Spinal cord (tissue), 10 donors: ENCODE data around the gene HSPBP1. TPM values are rescaled to one million over a fixed set of nuclear protein-coding genes. Genes with fewer than 3 reads are reported as not detected.
A peak's percentile ranks its signal among the peaks of the same experiment; 100 is the strongest.

ENCODE experiments used
- DNase-seq, 6 donors: peaks; one replicate each; pipeline versions ENCODE4 v3.0.0 to v3.0.0-alpha.2; 2013 to 2015; ENCODE audit warnings: low spot score in 6 of 6, low read depth in 4 of 6
- H3K27ac ChIP-seq: one replicate; pipeline ENCODE4 v1.5.1; 2013; ENCODE audit warnings: low read depth, low read length, control low read depth
- H3K27me3 ChIP-seq: one replicate; pipeline ENCODE4 v1.6.1; 2013; ENCODE audit warnings: low read length; ENCODE audit not compliant: control insufficient read depth, insufficient read depth
- H3K36me3 ChIP-seq: one replicate; pipeline ENCODE4 v1.6.1; 2013; ENCODE audit warnings: low read length; ENCODE audit not compliant: control insufficient read depth, insufficient read depth
- H3K4me1 ChIP-seq: one replicate; pipeline ENCODE4 v1.6.1; 2013; ENCODE audit warnings: low read length; ENCODE audit not compliant: control insufficient read depth, insufficient read depth
- H3K4me3 ChIP-seq: one replicate; pipeline ENCODE4 v1.5.1; 2013; ENCODE audit warnings: low read depth, low read length, control low read depth
- H3K9me3 ChIP-seq: one replicate; pipeline ENCODE4 v1.6.1; 2013; ENCODE audit warnings: low read length; ENCODE audit not compliant: control insufficient read depth, insufficient read depth
- WGBS: methylation state at CpG from one replicate; pipeline ENCODE4 v1.1.5; 2013; ENCODE audit warnings: missing lambda C conversion rate; ENCODE audit not compliant: insufficient coverage; 5-methylcytosine and 5-hydroxymethylcytosine counted together
- polyA plus RNA-seq, 2 donors: library from polyadenylated mRNA; unstranded; fragments of 120-200 nt; gene quantifications; one replicate each; pipeline ENCODE4 v1.2.1, GENCODE V29; 2013; ENCODE audit not compliant: insufficient read length in 2 of 2
- total RNA-seq, 2 donors: library from RNA; depleted of rRNA in 1 of 2; stranded (reverse); fragments of 120-200 nt in 1 of 2; fragments of >200 nt in 1 of 2; gene quantifications; one replicate each; pipeline versions ENCODE4 v1.2.3 to v1.2.4, GENCODE V29; 2013 to 2014
- donor health status: healthy.

The HSPBP1 gene
- total and polyA plus RNA-seq, 4 donors, result 19.6 to 71.4 (median 46.1) TPM

DNA sequence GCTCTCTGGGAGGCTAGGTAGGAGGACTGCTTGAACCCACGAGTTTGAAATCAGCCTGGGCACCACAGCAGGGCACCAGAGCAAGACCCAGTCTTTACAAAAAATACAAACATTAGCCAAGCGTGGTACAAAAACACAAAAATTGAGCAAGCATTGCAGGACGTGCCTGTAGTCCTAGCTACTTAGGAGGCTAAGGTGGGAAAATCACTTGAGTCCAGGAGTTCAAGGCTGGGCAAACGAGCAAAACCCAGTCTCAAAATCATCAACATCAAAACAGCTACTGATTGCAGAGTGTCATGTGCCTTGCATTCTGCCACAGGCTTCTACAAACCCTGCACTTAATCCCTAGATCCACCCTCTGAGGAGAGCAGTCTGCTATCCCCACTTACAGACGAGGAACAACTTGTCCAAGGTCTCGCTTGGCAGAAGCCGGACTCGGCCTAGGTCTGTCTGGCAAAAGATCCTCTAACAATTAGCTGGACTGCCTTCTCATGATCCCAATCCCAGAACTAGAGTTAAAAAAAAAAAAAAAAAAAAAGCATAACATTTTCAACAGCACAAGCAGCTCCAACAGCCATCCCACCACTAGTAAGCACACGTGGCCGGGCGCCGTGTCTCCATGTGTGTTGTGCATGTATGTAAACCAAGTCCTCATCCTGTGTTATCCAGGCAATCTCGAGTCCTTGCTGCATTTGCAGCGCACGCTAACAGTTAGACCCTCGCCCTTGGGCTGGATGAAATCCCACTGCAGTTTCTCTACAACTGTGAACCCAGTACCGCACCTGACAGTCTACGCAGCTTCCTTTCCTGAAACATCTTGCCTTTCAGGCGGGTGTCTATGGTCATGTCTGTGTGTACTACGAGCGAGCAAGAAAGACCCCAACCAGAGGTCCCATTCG is 23.1 kb downstream of the HSPBP1 start:
- Histone ChIP-seq H3K36me3 (peaks cover 42% of the 10 kb centered on the region), H3K27me3 (no peaks in the 10 kb centered on the region), H3K4me1 (peaks cover 50% of the 10 kb centered on the region), H3K4me3 (peak overlapping the region; percentile 75), H3K27ac (no peak overlapping the region), H3K9me3 (no peaks in the 10 kb centered on the region)
- DNase-seq, result no peak
- 72% methylated on average over 13 of the region's 22 CpGs for WGBS

DNA sequence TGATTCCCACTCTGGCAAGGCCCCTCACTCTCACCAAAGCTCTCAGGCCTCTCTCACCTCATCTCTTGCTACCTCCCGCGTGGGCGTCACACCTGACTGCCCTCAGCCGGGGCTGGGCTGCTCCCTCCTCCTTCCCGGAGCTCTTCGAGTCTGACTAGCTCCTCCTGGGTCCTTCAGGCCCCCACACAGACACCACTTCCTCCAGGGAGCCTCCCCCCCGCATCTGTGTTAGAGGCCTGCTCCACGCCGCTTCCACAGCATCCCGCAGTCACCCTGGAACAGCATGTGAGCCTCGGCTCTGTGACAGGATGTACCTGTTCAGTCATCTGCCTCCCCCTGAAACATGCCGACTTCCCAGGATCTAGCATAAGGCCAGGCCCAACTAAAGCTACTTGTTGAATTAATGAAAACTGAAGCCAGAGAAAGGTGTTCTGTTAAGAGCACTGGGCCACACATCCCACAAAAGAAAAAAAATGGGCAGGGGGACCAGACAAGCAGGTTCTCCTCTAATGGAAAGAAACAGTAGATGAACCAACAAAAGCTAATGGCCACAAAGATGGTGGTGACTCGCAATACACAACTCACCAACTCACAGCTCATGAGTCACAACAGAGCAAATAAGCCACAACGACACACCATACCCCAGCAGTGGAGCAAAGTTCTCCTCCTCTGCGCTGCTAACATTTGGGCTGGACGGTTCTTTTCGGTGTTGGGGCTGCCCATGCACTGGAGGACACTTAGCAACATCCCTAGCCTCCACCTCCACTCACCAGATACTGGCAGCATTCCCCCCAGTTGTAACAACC is 24.1 kb downstream of the HSPBP1 start:
- peaks cover 47% of the 10 kb centered on the region for H3K36me3 ChIP-seq
- H3K4me3 ChIP-seq, result no peak overlapping the region
- H3K27me3 ChIP-seq, result no peaks in the 10 kb centered on the region
- WGBS, result 73% methylated on average over 17 of the region's 17 CpGs
- H3K9me3 ChIP-seq, result no peaks in the 10 kb centered on the region
- no peak overlapping the region for H3K27ac ChIP-seq
- H3K4me1 ChIP-seq, result peaks cover 50% of the 10 kb centered on the region
- no peak for DNase-seq

DNA sequence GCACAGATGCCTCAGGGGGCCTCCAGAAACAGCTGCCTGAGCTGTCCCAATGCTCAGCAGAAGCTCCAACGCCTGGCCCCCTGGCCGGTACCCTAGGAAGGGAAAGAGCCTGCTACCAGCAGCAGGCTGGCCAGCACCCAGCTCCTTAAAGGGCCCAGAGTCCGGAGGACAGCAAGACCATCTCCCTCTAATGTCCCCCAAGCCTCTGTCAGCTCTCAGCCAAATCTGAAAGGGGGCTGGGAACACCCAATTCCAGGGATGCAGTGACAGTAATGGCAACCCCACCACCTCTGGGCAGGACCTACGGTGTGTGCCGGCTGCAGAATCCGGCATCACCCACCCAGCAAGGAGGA is 25.3 kb downstream of the HSPBP1 start:
- H3K4me3 ChIP-seq, result no peak overlapping the region
- H3K9me3 ChIP-seq, result no peaks in the 10 kb centered on the region
- DNase-seq, result no peak
- H3K27me3 ChIP-seq, result no peaks in the 10 kb centered on the region
- no peak overlapping the region for H3K27ac ChIP-seq
- WGBS, result 73% methylated on average over 6 of the region's 6 CpGs
- H3K4me1 ChIP-seq, result peaks cover 44% of the 10 kb centered on the region
- peaks cover 60% of the 10 kb centered on the region for H3K36me3 ChIP-seq

DNA sequence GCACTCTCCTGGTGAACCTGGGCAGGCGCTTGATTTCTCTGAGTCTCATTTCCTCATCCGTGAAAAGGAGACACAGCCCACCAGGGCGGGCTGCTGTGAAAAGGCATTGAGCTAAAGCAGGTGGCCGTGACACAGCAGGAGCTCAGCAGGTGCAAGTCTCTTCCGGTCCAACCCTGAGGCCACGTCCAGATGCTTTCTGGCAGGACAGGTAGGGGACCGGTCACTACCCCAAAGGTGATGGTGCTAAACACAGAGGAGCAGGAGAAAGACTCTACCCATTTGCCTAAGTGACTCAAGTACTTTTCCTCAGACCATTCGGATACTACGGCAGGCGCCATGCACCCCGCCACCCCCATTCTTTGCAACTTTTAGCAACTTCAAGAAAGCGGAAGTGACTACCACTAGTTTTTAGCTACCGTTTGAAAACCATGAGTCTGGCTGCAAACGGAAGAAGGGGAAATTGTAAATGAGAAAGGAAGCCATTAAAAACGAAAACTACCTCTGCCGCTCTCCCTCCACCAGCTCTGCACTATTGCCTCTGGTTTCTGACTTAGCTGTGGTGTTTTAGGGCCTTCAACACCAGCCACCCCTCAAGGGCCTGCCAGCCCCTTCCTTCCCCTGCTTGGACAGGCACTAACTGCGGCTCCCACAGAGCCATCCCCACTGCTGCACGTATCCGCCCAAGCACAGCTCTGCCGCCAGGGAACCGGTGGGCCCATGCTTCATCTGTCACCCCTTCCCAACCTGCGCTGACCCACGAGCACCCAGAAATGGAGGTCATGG is 25.9 kb downstream of the HSPBP1 start:
- 68% methylated on average over 13 of the region's 23 CpGs for WGBS
- H3K4me1 ChIP-seq, result peaks cover 40% of the 10 kb centered on the region

DNA sequence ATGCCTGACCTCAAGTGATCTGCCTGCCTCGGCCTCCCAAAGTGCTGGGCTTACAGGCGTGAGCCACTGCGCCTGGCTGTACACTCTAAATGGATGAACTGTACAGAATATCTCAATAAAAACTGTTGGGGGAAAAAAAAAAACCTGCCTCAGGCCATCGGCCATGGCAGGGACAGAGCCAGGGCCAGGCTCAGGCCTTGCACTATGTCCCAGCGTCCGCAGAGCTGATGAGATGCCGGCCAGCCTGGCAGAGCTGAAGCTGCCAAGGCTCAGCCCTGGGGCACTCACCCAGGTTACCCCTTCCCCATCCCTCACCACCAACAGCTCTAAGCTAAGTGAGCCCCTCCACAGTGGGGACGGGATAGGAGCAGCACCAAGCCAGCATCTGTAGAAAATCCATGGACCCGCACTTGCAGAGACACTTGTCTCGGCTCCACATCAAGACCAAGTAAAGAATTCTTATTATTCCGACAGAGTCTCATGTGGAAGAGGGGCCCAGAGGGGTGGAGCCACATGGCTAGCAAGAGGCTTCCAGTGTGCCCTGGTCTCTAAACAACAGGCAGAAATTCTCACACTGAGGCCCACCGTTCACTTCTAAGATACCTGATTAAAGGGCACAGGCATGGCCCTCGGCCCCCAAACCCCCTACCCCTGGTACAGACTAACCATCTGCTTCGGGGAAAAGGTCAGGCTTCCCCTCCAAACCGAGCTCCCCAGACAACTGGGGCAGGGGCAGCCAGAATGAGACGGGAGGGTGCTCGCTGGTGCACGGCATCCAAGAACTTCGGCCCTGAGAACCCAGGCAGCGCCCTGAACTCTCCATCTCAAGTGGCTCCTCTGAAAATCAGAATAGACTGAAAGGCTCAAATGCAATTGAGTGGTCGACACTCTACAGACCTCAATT is 26.9 kb downstream of the HSPBP1 start:
- H3K36me3 ChIP-seq, result peaks cover 72% of the 10 kb centered on the region
- H3K27me3 ChIP-seq, result no peaks in the 10 kb centered on the region
- peaks cover 39% of the 10 kb centered on the region for H3K4me1 ChIP-seq
- DNase-seq, result no peak
- no peak overlapping the region for H3K27ac ChIP-seq
- H3K9me3 ChIP-seq, result no peaks in the 10 kb centered on the region
- no peak overlapping the region for H3K4me3 ChIP-seq
- 87% methylated on average over 16 of the region's 21 CpGs for WGBS

More for the DNA sequence above, 25.9 kb downstream of the HSPBP1 start:
- DNase-seq, result no peak
- H3K36me3 ChIP-seq, result peaks cover 62% of the 10 kb centered on the region
- H3K27ac ChIP-seq, result no peak overlapping the region
- H3K4me3 ChIP-seq, result no peak overlapping the region
- no peaks in the 10 kb centered on the region for H3K9me3 ChIP-seq
- no peaks in the 10 kb centered on the region for H3K27me3 ChIP-seq

DNA sequence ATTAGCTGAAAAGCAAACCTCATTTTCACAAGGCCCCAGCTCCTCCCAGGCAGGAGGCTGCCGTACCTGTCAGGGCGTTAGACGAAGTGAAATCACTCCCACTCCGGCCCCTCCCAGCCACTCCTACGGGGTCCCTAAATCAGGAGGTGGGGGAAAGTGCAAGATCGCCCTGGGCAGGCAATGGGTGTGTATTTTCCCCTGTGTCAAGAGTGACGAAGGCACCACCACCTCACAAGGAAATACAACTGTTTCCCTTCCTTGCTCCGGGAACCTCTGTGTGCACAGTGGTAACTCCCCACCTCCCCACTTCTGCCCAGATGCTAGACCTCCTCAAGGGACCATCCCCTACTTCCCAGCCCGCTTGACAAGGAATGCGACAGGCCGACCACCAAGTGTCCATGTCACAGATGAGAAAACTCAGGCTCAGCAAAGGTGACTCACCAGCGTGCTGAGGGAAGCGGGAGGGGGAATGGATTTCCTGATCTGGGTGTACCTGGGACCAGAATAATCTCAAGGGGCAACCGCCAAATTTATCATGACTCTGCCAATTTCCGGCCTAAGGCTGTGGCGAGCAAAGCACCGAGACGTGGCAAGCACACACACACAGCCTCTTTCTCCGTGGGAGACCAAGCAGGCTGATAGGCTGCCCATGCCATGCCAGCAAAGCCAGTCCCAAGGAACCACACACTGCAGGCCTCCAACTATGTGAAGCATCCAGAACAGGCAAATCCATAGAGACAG is 28.4 kb downstream of the HSPBP1 start:
- H3K9me3 ChIP-seq, result no peaks in the 10 kb centered on the region
- no peaks in the 10 kb centered on the region for H3K27me3 ChIP-seq
- WGBS, result 81% methylated on average over 12 of the region's 19 CpGs
- no peak for DNase-seq
- peaks cover 81% of the 10 kb centered on the region for H3K36me3 ChIP-seq
- no peak overlapping the region for H3K4me3 ChIP-seq
- no peak overlapping the region for H3K27ac ChIP-seq
- H3K4me1 ChIP-seq, result peaks cover 24% of the 10 kb centered on the region

DNA sequence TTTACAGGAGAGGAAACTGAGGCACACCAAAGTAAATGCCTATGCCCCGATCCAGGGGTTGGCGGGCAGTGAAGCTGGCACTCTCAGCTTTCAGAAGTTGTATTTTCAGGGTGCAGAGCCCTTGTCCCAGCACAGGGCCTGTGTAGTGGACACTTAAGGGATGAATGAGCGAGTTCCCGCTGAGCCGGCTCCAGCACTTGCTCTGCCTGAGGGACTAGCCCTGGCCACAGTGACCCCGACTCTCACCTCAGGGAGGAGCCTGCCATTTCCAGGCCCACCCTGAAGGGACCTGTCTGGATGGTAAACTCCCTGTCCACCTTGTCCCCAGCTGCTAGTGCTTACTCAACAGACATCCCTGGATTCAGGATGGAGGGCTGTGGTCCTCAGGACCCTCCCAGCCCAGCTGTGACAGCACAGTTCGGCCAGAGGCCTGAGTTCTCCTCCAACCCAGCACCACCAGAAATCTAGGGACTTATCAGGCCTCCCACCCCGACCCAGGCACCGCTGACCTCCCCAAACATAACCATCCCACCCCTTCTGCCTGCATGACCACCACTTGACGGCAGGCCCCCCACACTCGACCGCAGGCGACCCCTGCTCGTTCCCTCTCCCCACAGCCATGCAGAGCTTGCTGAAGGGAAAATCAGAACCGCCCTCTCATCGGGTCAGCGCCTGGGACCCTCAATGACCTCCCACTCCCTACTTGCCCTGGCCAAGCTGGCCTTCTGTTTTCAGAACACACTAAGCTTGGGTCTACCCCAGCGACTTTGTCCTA is 29.5 kb downstream of the HSPBP1 start:
- peaks cover 14% of the 10 kb centered on the region for H3K4me1 ChIP-seq
- no peak for DNase-seq
- no peak overlapping the region for H3K27ac ChIP-seq
- 93% methylated on average over 18 of the region's 18 CpGs for WGBS
- no peaks in the 10 kb centered on the region for H3K27me3 ChIP-seq
- peaks cover 89% of the 10 kb centered on the region for H3K36me3 ChIP-seq
- no peak overlapping the region for H3K4me3 ChIP-seq
- H3K9me3 ChIP-seq, result no peaks in the 10 kb centered on the region

DNA sequence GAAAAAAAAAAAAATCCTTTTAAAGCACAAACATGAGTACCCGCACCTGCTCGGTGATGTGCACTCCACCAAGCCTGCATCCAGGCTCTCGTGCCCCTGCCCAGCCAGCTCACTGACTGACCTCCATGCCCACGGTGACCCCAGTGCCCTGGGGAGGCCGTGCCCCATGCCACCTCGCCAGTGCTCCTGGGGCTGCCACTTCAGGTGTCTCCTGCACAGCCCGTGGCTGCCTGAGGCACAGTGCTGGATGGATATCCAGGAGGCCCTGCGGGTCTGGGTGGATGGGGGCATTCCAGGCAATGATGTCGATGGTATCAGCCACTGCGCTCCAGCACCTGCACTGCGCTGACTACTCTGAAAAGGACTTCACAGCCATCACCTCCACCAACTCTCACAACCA is 30.1 kb downstream of the HSPBP1 start:
- no peaks in the 10 kb centered on the region for H3K27me3 ChIP-seq
- no peak for DNase-seq
- no peaks in the 10 kb centered on the region for H3K9me3 ChIP-seq
- WGBS, result 91% methylated on average over 9 of the region's 11 CpGs
- H3K36me3 ChIP-seq, result peaks cover 91% of the 10 kb centered on the region
- H3K4me3 ChIP-seq, result no peak overlapping the region
- H3K4me1 ChIP-seq, result peaks cover 9% of the 10 kb centered on the region
- H3K27ac ChIP-seq, result no peak overlapping the region
